Calu3 (cell line): ENCODE measurements around the gene CASTOR1. TPM values are rescaled to one million over a fixed set of nuclear protein-coding genes. Genes with fewer than 3 reads are reported as not detected.

Source experiments
- BruUV-seq: library from RNA; stranded (reverse); fragments of 400-500 nt; replicated peaks from 2 replicates; lab custom pipeline; 2021; lab: Mats Ljungman, UMichigan
- CTCF ChIA-PET: fragments of 300-600 bp; sonication (Branson Sonifier 250); formaldehyde crosslinking; loops from one replicate; lab custom pipeline; 2022; ENCODE audit warnings: antibody characterized with exemption; lab: Charles Lee
- DNase-seq: peaks from one replicate; pipeline ENCODE4 v3.0.0; 2022
- H3K27ac Mint-ChIP-seq: one replicate; pipeline ENCODE4 v1.8.0; 2022; ENCODE audit warnings: mixed read lengths; ENCODE audit not compliant: unreplicated experiment
- H3K27me3 Mint-ChIP-seq: one replicate; pipeline ENCODE4 v1.8.0; 2022; ENCODE audit warnings: mixed read lengths; ENCODE audit not compliant: unreplicated experiment
- H3K36me3 Mint-ChIP-seq: one replicate; pipeline ENCODE4 v1.8.0; 2022; ENCODE audit warnings: mild to moderate bottlenecking, moderate library complexity, mixed read lengths; ENCODE audit not compliant: insufficient read depth, unreplicated experiment
- H3K4me1 Mint-ChIP-seq: one replicate; pipeline ENCODE4 v1.8.0; 2022; ENCODE audit warnings: mild to moderate bottlenecking, low read depth, mixed read lengths; ENCODE audit not compliant: unreplicated experiment
- H3K4me3 Mint-ChIP-seq: one replicate; pipeline ENCODE4 v1.8.0; 2022; ENCODE audit warnings: mild to moderate bottlenecking, low read depth, moderate library complexity, mixed read lengths; ENCODE audit not compliant: unreplicated experiment
- H3K9me3 Mint-ChIP-seq: one replicate; pipeline ENCODE4 v1.8.0; 2022; ENCODE audit warnings: low read depth, mixed read lengths; ENCODE audit not compliant: unreplicated experiment
- intact Hi-C: fragments of 100-400 bp; cut with micrococcal nuclease; formaldehyde crosslinking; loops from one replicate; pipeline ENCODE4 v1.10.0; 2022; ENCODE audit not compliant: unreplicated experiment
- total RNA-seq: library from RNA; stranded (reverse); gene quantifications from 2 replicates; pipeline ENCODE4 v1.2.3, GENCODE V29; 2022
- TF ChIP-seq, protein P1 (sequence below): fragments of 200-600 bp; IDR thresholded peaks from one replicate; pipeline ENCODE4 v1.8.0; 2022; ENCODE audit warnings: antibody characterized with exemption; ENCODE audit not compliant: unreplicated experiment

Gene CASTOR1
- total RNA-seq, 1 experiment from 2014 or later, result 14.2 TPM

DNA sequence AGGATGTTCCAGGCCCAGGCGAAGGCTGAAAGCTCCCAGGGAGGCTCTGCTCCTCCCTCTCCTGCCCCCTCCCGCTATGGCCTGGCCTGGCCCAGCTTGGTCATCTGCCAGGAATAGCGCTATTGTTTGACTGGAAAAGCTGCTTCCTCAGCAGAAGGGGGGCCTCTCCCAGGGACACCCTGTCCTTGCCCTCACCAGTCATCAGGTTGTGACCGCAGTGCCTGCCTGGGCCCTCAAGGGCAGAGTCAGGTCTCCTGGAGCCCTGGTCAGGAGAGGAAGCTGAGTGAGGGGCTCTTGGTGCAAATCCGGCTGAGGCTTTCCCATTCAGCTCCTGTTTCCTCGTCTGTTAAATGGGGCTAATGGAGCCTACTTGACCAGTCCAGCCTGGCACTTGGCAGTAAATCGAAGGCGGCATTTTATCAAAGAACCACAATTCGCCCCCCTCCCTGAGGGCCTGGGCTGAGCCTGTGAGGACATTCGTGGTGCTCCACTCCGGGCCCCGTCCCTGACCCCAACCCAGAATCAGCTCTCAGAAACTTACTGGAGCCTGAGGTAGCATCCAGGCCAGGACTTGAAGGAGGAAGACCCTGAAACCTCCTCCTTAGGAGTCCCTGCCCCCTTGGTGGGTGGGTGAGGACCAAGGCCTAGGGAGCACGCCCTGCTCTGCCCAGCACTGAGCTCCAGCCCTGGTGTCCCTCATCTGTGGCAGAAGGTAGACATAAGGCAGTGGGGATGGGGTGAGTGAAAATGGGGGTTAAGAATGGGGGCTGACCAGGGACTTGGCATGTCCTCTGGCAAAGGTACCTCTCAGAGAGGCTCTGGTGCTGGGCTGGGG lies 2.0 kb upstream of the CASTOR1 start:
- BruUV-seq, result no TSS peak
- Mint-ChIP-seq H3K27ac (peak overlapping the region; percentile 68), H3K4me3 (no peak overlapping the region), H3K27me3 (no peaks in the 10 kb centered on the region), H3K9me3 (no peaks in the 10 kb centered on the region), H3K4me1 (peaks cover 10% of the 10 kb centered on the region), H3K36me3 (peaks cover 61% of the 10 kb centered on the region)
- DNase-seq, result peak; percentile 69
- TF ChIP-seq, protein P1, sequence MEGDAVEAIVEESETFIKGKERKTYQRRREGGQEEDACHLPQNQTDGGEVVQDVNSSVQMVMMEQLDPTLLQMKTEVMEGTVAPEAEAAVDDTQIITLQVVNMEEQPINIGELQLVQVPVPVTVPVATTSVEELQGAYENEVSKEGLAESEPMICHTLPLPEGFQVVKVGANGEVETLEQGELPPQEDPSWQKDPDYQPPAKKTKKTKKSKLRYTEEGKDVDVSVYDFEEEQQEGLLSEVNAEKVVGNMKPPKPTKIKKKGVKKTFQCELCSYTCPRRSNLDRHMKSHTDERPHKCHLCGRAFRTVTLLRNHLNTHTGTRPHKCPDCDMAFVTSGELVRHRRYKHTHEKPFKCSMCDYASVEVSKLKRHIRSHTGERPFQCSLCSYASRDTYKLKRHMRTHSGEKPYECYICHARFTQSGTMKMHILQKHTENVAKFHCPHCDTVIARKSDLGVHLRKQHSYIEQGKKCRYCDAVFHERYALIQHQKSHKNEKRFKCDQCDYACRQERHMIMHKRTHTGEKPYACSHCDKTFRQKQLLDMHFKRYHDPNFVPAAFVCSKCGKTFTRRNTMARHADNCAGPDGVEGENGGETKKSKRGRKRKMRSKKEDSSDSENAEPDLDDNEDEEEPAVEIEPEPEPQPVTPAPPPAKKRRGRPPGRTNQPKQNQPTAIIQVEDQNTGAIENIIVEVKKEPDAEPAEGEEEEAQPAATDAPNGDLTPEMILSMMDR, result no peak
- CTCF ChIA-PET, result no interaction called here
- intact Hi-C loops, result no loop called here

DNA sequence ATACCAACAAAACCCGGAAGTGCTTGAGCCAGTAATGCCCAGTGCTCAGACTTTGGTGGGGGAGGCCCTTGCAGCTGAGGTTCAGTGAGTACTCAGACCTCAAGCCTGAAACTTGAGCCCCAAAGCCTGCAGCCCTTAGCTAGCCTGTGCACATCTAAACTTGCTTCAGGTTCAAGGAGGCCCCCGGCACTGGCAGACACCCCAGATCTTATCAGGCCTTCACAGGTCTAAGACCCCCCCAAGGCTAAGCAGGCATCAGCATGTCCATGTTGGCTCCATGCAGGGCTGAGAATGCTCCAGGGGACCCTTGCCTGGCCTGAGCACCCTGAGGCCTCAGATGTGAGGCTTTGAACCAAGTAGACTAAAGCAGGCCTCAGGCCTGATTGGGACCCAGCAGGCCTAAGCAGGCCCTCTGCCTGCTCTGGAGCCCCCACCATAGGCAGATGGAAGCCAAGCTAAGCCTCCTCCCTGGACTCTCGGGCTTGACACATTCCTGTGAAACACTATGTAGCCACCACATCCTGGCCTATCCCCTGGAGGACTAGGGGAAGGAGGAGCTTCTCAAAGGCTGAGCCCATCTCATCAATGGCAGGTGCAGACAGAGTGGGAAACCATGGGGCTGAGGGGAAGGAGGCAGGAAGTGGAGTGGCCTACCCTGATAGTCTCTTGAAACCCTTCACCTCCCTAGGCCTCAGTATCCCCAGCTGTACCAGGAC lies 1.2 kb upstream of the CASTOR1 start:
- no peaks in the 10 kb centered on the region for H3K9me3 Mint-ChIP-seq
- BruUV-seq, result no TSS peak

DNA sequence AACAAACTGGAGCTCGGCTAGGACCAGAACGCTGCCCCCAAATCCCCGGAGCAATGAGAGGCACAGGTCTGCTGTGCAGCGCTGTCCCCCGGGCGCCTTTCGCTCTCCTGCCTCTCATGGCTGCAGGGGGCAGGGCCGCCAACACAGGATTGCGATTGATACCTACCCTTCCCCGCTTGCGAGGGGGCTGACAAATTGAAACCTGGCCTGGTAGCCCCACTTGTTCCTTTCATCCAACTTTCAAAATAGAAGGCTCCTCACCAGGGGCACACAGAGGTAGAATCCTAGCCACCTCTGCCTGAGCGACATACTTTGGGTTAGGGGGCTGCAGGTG lies 642 bp upstream of the CASTOR1 start:
- intact Hi-C loops, result loop anchor here (1.0 kb wide), 1 partner anchor 37 kb away; no protein-coding TSS in a partner anchor
- no TSS peak for BruUV-seq
- TF ChIP-seq, protein P1, result no peak
- CTCF ChIA-PET, result interaction anchor here (0.6 to 3.5 kb wide), 5 partner anchors 8 to 38 kb away, joined by 3 to 65 read pairs (median 4); partner anchors contain the start of gene TBC1D10A
- peaks cover 10% of the 10 kb centered on the region for H3K4me1 Mint-ChIP-seq
- no peak for DNase-seq
- H3K9me3 Mint-ChIP-seq, result no peaks in the 10 kb centered on the region
- H3K27ac Mint-ChIP-seq, result peak overlapping the region; percentile 68
- peaks cover 61% of the 10 kb centered on the region for H3K36me3 Mint-ChIP-seq
- no peaks in the 10 kb centered on the region for H3K27me3 Mint-ChIP-seq
- peak overlapping the region; percentile 77 for H3K4me3 Mint-ChIP-seq

More for the DNA sequence above, 1.2 kb upstream of the CASTOR1 start:
- intact Hi-C loops, result no loop called here
- H3K27ac Mint-ChIP-seq, result peak overlapping the region; percentile 68
- CTCF ChIA-PET, result interaction anchor here (0.6 to 3.5 kb wide), 4 partner anchors 8 to 37 kb away, joined by 3 to 65 read pairs (median 24); partner anchors contain the start of gene TBC1D10A
- no peak for DNase-seq
- TF ChIP-seq, protein P1, result no peak
- H3K27me3 Mint-ChIP-seq, result no peaks in the 10 kb centered on the region
- peak overlapping the region; percentile 77 for H3K4me3 Mint-ChIP-seq
- peaks cover 10% of the 10 kb centered on the region for H3K4me1 Mint-ChIP-seq
- H3K36me3 Mint-ChIP-seq, result peaks cover 58% of the 10 kb centered on the region

DNA sequence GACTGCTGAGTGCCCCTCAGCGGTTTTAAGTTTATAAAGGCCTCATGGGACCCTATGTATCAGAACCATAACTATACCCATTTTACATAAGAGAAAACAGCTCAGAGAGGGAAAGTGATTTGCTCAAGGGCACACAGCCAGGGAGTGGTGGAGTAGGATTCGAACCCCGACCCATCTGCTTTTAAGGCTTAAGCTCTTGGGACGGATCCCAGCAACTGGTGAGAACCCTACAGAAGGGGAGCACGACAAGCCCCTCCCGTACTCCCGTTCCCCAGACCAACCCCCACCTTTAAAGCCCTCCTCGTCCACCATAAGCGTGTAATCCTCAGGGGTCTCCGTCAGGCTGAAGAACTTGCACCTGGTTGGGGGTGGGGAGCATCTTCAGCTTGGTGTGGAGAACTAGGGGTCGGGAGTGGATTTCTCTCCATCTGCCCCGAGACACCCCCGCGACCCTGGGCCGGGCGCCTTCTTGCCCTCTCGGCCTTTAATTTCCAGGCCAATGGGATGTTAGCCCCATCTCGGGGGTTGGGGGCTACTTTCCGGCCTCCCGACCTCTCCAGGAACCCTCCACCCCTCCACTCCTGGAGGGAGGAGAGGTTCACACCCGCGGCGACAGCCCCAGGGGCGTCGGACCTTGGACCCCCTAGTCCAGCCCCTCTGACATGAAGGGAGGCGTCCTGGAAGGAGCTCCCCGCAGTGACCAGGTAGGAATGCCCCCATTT lies 725 bp downstream of the CASTOR1 start:
- intact Hi-C loops, result loop anchor here (1.0 kb wide), 1 partner anchor 39 kb away; no protein-coding TSS in a partner anchor
- TF ChIP-seq, protein P1, result no peak
- BruUV-seq, result TSS peak; percentile 26
- H3K27me3 Mint-ChIP-seq, result no peaks in the 10 kb centered on the region
- H3K9me3 Mint-ChIP-seq, result no peaks in the 10 kb centered on the region
- peaks cover 73% of the 10 kb centered on the region for H3K36me3 Mint-ChIP-seq
- H3K4me1 Mint-ChIP-seq, result peaks cover 10% of the 10 kb centered on the region
- CTCF ChIA-PET, result interaction anchor here (0.6 to 3.5 kb wide), 28 partner anchors 10 to 319 kb away, joined by 3 to 65 read pairs (median 4); partner anchors contain the start of genes CCDC157, MTFP1, OSM and RNF215
- H3K4me3 Mint-ChIP-seq, result peak overlapping the region; percentile 77
- peak overlapping the region; percentile 52 for H3K27ac Mint-ChIP-seq
- no peak for DNase-seq
